ENCODE measurements around the gene NPTX1. TPM values are rescaled to one million over a fixed set of nuclear protein-coding genes. Genes with fewer than 3 reads are reported as not detected.

The NPTX1 gene
- total and polyA plus RNA-seq, 2 of the 13 experiments (the other 11 are each of a cell fraction or from before 2014, with no cell fraction given) = 0.01 TPM; not detected in 1

GRCh38 chr17:80455336-80455710 lies 21.1 kb downstream of the NPTX1 start (continued):
- no peak for TF ChIP-seq HNF4G (IDR thresholded peaks at IDR 0.05; ENCODE audit: borderline replicate concordance, low read depth, low read length)
- no peak for TF ChIP-seq HNF4G (CRISPR knock-in tag; IDR thresholded peaks at IDR 0.05; ENCODE audit: borderline replicate concordance, low read depth)
- TF ChIP-seq WIZ (CRISPR knock-in tag; IDR thresholded peaks at IDR 0.05) = no peak
- 0 out of 2 replicates have a peak, but pooled peaks have one; percentile 2 for TF ChIP-seq LBX2 (CRISPR knock-in tag; IDR thresholded peaks at IDR 0.05; ENCODE audit: borderline replicate concordance)
- no peak for TF ChIP-seq ZNF10 (CRISPR knock-in tag; IDR thresholded peaks at IDR 0.05; ENCODE audit: borderline replicate concordance, low read depth)
- no peak for TF ChIP-seq EP300 (IDR thresholded peaks at IDR 0.05; ENCODE audit: low read depth in 2 of 2, low read length in 2 of 2)
- no peak for TF ChIP-seq EP300 (CRISPR knock-in tag; IDR thresholded peaks at IDR 0.05; ENCODE audit: borderline replicate concordance)
- TF ChIP-seq NBN (conservative IDR thresholded peaks at IDR 0.05) = no peak
- no peak for TF ChIP-seq ZHX2 (IDR thresholded peaks at IDR 0.05; ENCODE audit: low read depth)
- TF ChIP-seq ZHX2 (CRISPR knock-in tag; IDR thresholded peaks at IDR 0.05; ENCODE audit: borderline replicate concordance) = no peak
- TF ChIP-seq GPBP1L1 (CRISPR knock-in tag; IDR thresholded peaks at IDR 0.05) = no peak
- TF ChIP-seq SMAD3 (CRISPR knock-in tag; IDR thresholded peaks at IDR 0.05) = 0 out of 2 replicates have a peak, but pooled peaks have one; percentile 35
- 0 out of 2 replicates have a peak, but pooled peaks have one; percentile 37 for TF ChIP-seq RNF219 (CRISPR knock-in tag; IDR thresholded peaks at IDR 0.05)
- TF ChIP-seq KLF9 (CRISPR knock-in tag; IDR thresholded peaks at IDR 0.05; ENCODE audit: low read depth) = no peak
- no peak for TF ChIP-seq ARNT2 (CRISPR knock-in tag; IDR thresholded peaks at IDR 0.05; ENCODE audit: low read depth)
- no peak for TF ChIP-seq ZNF746 (CRISPR knock-in tag; IDR thresholded peaks at IDR 0.05)
- no peak for TF ChIP-seq KDM1A (CRISPR knock-in tag; IDR thresholded peaks at IDR 0.05)
- no peak for TF ChIP-seq MNT (IDR thresholded peaks at IDR 0.05)
- no peak for TF ChIP-seq MLX (CRISPR knock-in tag; IDR thresholded peaks at IDR 0.05)
